ENCODE measurements around the gene PAXIP1.

DNA sequence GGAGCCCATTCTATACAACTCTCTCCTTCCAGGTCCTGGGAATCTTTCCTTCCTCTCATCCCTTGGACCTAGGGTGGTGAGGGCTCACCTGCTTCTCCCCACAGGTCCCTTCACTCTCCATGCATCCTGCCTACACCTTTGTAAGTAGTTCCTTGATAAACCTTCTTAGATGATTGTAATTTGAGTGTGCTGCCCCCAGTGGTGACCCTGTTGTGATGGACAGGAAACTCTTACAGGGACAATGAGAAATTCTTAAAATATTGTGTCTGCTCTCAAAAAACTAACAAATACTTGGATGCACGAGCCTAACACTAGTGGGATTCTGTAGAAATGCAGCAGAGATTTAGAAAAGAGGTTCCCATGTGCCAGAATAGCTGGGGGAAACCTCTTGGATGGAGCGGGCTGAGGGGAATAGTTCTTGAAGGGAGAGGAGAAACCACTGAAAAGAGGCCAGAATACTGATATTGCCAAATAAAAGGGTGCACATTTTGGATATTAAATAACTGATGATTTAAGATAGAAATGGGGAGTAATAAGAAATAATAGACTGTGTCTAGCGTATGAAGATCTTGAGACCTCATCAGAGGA, 6.7 kb upstream of the PAXIP1 start:
- TF ChIP-seq, protein P1, sequence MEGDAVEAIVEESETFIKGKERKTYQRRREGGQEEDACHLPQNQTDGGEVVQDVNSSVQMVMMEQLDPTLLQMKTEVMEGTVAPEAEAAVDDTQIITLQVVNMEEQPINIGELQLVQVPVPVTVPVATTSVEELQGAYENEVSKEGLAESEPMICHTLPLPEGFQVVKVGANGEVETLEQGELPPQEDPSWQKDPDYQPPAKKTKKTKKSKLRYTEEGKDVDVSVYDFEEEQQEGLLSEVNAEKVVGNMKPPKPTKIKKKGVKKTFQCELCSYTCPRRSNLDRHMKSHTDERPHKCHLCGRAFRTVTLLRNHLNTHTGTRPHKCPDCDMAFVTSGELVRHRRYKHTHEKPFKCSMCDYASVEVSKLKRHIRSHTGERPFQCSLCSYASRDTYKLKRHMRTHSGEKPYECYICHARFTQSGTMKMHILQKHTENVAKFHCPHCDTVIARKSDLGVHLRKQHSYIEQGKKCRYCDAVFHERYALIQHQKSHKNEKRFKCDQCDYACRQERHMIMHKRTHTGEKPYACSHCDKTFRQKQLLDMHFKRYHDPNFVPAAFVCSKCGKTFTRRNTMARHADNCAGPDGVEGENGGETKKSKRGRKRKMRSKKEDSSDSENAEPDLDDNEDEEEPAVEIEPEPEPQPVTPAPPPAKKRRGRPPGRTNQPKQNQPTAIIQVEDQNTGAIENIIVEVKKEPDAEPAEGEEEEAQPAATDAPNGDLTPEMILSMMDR (IDR thresholded peaks at IDR 0.05) = peak in 3 of 6 experiments; percentile 11 to 41 (median 14)
- TF ChIP-seq POLR2A (IDR thresholded peaks at IDR 0.05) = no peak

All from thyroid gland (tissue), 4 donors.